ENCODE measurements around the gene BNIP2.

GRCh38 chr15:59616379-59616778, 72.7 kb downstream of the BNIP2 start:
- TF ChIP-seq CTCF (IDR thresholded peaks at IDR 0.05; ENCODE audit: low read length) (no peak), EZH2phosphoT487 (IDR thresholded peaks at IDR 0.05; ENCODE audit: low read length) (no peak)
